Liver (tissue), 3 donors: ENCODE measurements around the gene SMOC2.

Experiments used
- FOXA1 ChIP-seq: IDR thresholded peaks from 2 replicates; pipeline ENCODE4 v1.6.1; 2016; ENCODE audit warnings: antibody characterized with exemption
- GABPA ChIP-seq, 2 donors: IDR thresholded peaks in 1 of 2; conservative IDR thresholded peaks in 1 of 2; 2 replicates each; pipeline ENCODE4 v1.6.1; 2016; ENCODE audit warnings: antibody characterized with exemption in 2 of 2, mild to moderate bottlenecking in 1 of 2, moderate library complexity in 1 of 2
- RAD21 ChIP-seq, 2 donors: IDR thresholded peaks; 2 replicates each; pipeline ENCODE4 v1.6.1; 2016; ENCODE audit warnings: antibody characterized with exemption in 2 of 2, mild to moderate bottlenecking in 2 of 2
- YY1 ChIP-seq: IDR thresholded peaks from 2 replicates; pipeline ENCODE4 v1.6.1; 2016; ENCODE audit warnings: antibody characterized with exemption, mild to moderate bottlenecking
- TF ChIP-seq, protein P1 (sequence below): fragments of 150-350 bp; IDR thresholded peaks from 2 replicates; pipeline ENCODE4 v1.5.1; 2017; ENCODE audit warnings: improper control_type of control experiment, low read depth, low read length; ENCODE audit not compliant: missing input control
- TF ChIP-seq, protein P2 (sequence below): IDR thresholded peaks from 2 replicates; pipeline ENCODE4 v1.6.1; 2016; ENCODE audit warnings: antibody characterized with exemption, mild to moderate bottlenecking
- TF ChIP-seq, protein P3 (sequence below): IDR thresholded peaks from 2 replicates; pipeline ENCODE4 v1.6.1; 2016; ENCODE audit warnings: antibody characterized with exemption
- donor health status: healthy.
- donor health status: healthy.

DNA sequence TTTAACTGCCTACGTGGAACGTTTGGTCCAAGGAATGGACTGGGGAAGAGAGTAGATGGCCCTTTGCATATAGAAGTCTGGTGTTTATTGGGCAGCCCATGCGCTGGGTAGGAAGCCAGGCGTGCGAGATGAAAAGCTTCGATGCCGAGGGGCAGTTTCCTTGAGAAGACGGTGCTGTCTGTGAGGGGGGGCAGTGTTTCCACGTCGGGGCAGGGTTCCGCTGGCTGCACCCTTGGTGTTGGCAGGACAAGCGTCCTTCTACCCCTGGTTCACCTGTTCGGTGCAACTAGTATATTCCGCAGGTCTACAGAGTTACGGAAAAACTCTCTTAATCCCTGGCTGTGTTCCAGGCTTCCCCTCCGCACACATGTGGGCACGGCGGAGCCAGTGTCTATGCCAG is 88.2 kb downstream of the SMOC2 start:
- TF ChIP-seq, protein P1, sequence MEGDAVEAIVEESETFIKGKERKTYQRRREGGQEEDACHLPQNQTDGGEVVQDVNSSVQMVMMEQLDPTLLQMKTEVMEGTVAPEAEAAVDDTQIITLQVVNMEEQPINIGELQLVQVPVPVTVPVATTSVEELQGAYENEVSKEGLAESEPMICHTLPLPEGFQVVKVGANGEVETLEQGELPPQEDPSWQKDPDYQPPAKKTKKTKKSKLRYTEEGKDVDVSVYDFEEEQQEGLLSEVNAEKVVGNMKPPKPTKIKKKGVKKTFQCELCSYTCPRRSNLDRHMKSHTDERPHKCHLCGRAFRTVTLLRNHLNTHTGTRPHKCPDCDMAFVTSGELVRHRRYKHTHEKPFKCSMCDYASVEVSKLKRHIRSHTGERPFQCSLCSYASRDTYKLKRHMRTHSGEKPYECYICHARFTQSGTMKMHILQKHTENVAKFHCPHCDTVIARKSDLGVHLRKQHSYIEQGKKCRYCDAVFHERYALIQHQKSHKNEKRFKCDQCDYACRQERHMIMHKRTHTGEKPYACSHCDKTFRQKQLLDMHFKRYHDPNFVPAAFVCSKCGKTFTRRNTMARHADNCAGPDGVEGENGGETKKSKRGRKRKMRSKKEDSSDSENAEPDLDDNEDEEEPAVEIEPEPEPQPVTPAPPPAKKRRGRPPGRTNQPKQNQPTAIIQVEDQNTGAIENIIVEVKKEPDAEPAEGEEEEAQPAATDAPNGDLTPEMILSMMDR: no peak
- TF ChIP-seq, protein P2, sequence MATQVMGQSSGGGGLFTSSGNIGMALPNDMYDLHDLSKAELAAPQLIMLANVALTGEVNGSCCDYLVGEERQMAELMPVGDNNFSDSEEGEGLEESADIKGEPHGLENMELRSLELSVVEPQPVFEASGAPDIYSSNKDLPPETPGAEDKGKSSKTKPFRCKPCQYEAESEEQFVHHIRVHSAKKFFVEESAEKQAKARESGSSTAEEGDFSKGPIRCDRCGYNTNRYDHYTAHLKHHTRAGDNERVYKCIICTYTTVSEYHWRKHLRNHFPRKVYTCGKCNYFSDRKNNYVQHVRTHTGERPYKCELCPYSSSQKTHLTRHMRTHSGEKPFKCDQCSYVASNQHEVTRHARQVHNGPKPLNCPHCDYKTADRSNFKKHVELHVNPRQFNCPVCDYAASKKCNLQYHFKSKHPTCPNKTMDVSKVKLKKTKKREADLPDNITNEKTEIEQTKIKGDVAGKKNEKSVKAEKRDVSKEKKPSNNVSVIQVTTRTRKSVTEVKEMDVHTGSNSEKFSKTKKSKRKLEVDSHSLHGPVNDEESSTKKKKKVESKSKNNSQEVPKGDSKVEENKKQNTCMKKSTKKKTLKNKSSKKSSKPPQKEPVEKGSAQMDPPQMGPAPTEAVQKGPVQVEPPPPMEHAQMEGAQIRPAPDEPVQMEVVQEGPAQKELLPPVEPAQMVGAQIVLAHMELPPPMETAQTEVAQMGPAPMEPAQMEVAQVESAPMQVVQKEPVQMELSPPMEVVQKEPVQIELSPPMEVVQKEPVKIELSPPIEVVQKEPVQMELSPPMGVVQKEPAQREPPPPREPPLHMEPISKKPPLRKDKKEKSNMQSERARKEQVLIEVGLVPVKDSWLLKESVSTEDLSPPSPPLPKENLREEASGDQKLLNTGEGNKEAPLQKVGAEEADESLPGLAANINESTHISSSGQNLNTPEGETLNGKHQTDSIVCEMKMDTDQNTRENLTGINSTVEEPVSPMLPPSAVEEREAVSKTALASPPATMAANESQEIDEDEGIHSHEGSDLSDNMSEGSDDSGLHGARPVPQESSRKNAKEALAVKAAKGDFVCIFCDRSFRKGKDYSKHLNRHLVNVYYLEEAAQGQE: no peak
- no peak for TF ChIP-seq RAD21 (IDR thresholded peaks at IDR 0.05)
- no peak for TF ChIP-seq FOXA1
- no peak for TF ChIP-seq YY1
- TF ChIP-seq GABPA (IDR thresholded peaks at IDR 0.05 in 1 of 2, conservative IDR thresholded peaks at IDR 0.05 in 1 of 2): no peak
- TF ChIP-seq, protein P3, sequence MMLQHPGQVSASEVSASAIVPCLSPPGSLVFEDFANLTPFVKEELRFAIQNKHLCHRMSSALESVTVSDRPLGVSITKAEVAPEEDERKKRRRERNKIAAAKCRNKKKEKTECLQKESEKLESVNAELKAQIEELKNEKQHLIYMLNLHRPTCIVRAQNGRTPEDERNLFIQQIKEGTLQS: no peak
